ENCODE measurements around the gene PCCA.

DNA sequence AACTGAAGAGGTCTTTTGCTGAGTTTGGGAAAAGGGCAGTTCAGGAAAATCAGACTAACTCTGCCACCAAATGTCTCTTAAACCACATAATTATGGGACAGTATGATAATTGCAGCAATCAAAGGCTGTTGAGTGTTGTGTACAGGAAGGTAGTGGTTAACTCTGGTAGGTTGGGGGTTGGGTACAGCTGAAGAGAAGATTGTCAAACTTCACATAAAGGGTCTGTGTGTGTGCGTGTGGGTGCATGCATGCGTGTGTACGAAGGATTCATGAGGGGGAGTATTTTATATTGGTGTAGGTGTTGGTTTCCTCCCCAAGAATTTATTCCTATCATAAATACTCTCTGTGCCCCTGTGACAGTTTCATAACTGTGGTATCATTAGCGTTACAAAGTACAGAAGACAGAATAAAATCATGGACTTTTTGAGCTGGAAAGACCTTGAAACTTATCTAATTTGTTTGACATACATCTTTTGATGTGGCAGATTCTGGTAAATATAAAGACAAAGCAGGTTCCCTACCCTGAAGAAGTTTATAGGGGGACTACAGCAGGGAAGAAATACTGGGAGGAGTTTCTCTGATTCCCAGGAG is 94.1 kb downstream of the PCCA start:
- TF ChIP-seq, protein P1, sequence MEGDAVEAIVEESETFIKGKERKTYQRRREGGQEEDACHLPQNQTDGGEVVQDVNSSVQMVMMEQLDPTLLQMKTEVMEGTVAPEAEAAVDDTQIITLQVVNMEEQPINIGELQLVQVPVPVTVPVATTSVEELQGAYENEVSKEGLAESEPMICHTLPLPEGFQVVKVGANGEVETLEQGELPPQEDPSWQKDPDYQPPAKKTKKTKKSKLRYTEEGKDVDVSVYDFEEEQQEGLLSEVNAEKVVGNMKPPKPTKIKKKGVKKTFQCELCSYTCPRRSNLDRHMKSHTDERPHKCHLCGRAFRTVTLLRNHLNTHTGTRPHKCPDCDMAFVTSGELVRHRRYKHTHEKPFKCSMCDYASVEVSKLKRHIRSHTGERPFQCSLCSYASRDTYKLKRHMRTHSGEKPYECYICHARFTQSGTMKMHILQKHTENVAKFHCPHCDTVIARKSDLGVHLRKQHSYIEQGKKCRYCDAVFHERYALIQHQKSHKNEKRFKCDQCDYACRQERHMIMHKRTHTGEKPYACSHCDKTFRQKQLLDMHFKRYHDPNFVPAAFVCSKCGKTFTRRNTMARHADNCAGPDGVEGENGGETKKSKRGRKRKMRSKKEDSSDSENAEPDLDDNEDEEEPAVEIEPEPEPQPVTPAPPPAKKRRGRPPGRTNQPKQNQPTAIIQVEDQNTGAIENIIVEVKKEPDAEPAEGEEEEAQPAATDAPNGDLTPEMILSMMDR (IDR thresholded peaks at IDR 0.05): no peak
- TF ChIP-seq SMC3 (IDR thresholded peaks at IDR 0.05; ENCODE audit: low read depth, low read length): no peak
- TF ChIP-seq EP300 (IDR thresholded peaks at IDR 0.05; ENCODE audit: borderline replicate concordance in 1 of 2, low read depth in 1 of 2, low read length in 1 of 2): no peak
- no peak for TF ChIP-seq POLR2AphosphoS5 (IDR thresholded peaks at IDR 0.05; ENCODE audit: low read depth, low read length)
- no peak for TF ChIP-seq FOXM1 (IDR thresholded peaks at IDR 0.05; ENCODE audit: low read depth)
- TF ChIP-seq, protein P2, sequence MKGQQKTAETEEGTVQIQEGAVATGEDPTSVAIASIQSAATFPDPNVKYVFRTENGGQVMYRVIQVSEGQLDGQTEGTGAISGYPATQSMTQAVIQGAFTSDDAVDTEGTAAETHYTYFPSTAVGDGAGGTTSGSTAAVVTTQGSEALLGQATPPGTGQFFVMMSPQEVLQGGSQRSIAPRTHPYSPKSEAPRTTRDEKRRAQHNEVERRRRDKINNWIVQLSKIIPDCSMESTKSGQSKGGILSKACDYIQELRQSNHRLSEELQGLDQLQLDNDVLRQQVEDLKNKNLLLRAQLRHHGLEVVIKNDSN (IDR thresholded peaks at IDR 0.05; ENCODE audit: borderline replicate concordance, low read depth): no peak
- TF ChIP-seq RAD21 (IDR thresholded peaks at IDR 0.05; ENCODE audit: low read length): no peak
- TF ChIP-seq GABPA (IDR thresholded peaks at IDR 0.05; ENCODE audit: low read depth): no peak
- TF ChIP-seq, protein P3, sequence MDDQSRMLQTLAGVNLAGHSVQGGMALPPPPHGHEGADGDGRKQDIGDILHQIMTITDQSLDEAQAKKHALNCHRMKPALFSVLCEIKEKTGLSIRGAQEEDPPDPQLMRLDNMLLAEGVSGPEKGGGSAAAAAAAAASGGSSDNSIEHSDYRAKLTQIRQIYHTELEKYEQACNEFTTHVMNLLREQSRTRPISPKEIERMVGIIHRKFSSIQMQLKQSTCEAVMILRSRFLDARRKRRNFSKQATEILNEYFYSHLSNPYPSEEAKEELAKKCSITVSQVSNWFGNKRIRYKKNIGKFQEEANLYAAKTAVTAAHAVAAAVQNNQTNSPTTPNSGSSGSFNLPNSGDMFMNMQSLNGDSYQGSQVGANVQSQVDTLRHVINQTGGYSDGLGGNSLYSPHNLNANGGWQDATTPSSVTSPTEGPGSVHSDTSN (IDR thresholded peaks at IDR 0.05): no peak
- TF ChIP-seq RXRA (IDR thresholded peaks at IDR 0.05; ENCODE audit: borderline replicate concordance, low read depth): no peak
- TF ChIP-seq, protein P4, sequence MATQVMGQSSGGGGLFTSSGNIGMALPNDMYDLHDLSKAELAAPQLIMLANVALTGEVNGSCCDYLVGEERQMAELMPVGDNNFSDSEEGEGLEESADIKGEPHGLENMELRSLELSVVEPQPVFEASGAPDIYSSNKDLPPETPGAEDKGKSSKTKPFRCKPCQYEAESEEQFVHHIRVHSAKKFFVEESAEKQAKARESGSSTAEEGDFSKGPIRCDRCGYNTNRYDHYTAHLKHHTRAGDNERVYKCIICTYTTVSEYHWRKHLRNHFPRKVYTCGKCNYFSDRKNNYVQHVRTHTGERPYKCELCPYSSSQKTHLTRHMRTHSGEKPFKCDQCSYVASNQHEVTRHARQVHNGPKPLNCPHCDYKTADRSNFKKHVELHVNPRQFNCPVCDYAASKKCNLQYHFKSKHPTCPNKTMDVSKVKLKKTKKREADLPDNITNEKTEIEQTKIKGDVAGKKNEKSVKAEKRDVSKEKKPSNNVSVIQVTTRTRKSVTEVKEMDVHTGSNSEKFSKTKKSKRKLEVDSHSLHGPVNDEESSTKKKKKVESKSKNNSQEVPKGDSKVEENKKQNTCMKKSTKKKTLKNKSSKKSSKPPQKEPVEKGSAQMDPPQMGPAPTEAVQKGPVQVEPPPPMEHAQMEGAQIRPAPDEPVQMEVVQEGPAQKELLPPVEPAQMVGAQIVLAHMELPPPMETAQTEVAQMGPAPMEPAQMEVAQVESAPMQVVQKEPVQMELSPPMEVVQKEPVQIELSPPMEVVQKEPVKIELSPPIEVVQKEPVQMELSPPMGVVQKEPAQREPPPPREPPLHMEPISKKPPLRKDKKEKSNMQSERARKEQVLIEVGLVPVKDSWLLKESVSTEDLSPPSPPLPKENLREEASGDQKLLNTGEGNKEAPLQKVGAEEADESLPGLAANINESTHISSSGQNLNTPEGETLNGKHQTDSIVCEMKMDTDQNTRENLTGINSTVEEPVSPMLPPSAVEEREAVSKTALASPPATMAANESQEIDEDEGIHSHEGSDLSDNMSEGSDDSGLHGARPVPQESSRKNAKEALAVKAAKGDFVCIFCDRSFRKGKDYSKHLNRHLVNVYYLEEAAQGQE (IDR thresholded peaks at IDR 0.05; ENCODE audit: low read depth, low read length): no peak
- no peak for TF ChIP-seq GATA2 (CRISPR knock-in tag; IDR thresholded peaks at IDR 0.05)
- no peak for TF ChIP-seq EZH2phosphoT487 (IDR thresholded peaks at IDR 0.05; ENCODE audit: borderline replicate concordance, low read depth)
- no peak for TF ChIP-seq ELF1 (IDR thresholded peaks at IDR 0.05)
